ENCODE data around the gene NLRP11. TPM values are rescaled to one million over a fixed set of nuclear protein-coding genes. Genes with fewer than 3 reads are reported as not detected.

NLRP11 gene
- total RNA-seq (2014; rRNA removed; shearing (Covaris generic)) = 2.1 and 2.4 TPM in 2 replicates

- DNase-seq (ENCODE audit: low spot score) = no peak
These were observed at the start of gene NLRP11 for GRCh38 chr19:55831846-55832245. Gene NLRP11, minus strand, starts transcription at chr19:55831999. Its CDS starts 13,825 bp downstream, at chr19:55818174.

- no peak for DNase-seq (ENCODE audit: low spot score)
These were observed 45.4 kb upstream of the NLRP11 start for GRCh38 chr19:55877211-55877610.

DNA sequence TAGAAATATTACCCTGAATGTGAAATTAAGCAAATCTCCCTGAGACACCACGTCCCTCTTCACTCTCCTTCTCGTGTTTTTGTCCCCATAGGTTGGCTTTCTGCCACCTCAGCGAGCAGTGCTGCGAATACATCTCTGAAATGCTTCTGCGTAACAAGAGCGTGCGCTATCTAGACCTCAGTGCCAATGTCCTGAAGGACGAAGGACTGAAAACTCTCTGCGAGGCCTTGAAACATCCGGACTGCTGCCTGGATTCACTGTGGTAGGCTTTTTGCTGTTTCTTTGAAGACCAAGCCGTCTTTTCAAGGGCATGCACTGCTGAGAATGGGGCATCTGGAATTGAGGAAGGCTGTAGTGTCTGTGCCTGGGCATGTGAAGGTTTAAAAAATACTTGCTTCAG lies 38.9 kb upstream of the NLRP11 start:
- no peak for DNase-seq (ENCODE audit: low spot score)

- DNase-seq (ENCODE audit: low spot score) = no peak
These were observed 35.3 kb upstream of the NLRP11 start for GRCh38 chr19:55867101-55867500.

DNA sequence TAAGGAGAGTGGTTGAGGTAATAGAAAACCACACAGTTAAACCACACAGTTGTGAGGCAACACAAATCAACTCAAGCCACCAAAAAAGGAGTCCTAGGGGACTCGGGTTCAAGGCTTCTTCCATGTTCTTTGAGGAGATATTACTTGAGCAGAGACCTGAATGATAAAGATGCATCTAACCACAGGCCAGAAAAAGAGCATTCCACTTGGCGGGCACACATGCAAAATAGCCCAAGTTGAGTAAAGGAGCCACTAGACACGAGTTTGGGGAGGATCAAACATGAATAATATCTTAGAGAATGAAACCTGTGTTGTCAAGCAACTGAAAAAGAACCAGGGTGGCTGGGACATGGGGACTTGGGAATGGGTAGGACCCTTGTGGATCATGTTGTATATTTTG lies 34.7 kb upstream of the NLRP11 start:
- DNase-seq (ENCODE audit: low spot score) = no peak

- DNase-seq (ENCODE audit: low spot score) = no peak
These were observed 27.2 kb upstream of the NLRP11 start for GRCh38 chr19:55858969-55859368.

DNA sequence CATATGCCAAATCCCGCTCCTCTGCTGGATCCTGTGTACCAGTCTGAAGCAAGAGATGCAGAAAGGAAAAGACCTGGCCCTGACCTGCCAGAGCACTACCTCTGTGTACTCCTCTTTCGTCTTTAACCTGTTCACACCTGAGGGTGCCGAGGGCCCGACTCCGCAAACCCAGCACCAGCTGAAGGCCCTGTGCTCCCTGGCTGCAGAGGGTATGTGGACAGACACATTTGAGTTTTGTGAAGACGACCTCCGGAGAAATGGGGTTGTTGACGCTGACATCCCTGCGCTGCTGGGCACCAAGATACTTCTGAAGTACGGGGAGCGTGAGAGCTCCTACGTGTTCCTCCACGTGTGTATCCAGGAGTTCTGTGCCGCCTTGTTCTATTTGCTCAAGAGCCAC lies 26.6 kb upstream of the NLRP11 start:
- DNase-seq (ENCODE audit: low spot score) = no peak

DNA sequence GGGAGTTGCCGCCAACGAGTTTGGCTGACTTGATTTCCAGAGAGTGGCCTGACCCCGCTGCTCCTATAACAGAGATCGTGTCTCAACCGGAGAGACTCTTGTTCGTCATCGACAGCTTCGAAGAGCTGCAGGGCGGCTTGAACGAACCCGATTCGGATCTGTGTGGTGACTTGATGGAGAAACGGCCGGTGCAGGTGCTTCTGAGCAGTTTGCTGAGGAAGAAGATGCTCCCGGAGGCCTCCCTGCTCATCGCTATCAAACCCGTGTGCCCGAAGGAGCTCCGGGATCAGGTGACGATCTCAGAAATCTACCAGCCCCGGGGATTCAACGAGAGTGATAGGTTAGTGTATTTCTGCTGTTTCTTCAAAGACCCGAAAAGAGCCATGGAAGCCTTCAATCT lies 26.2 kb upstream of the NLRP11 start:
- no peak for DNase-seq (ENCODE audit: low spot score)

- DNase-seq (ENCODE audit: low spot score) = no peak
These were observed 25.4 kb upstream of the NLRP11 start for GRCh38 chr19:55857149-55857548.

GRCh38 chr19:55855160-55855559 lies 23.4 kb upstream of the NLRP11 start:
- DNase-seq (ENCODE audit: low spot score) = no peak

- DNase-seq (ENCODE audit: low spot score) = no peak
These were observed 7.1 kb upstream of the NLRP11 start for GRCh38 chr19:55838906-55839305.

DNA sequence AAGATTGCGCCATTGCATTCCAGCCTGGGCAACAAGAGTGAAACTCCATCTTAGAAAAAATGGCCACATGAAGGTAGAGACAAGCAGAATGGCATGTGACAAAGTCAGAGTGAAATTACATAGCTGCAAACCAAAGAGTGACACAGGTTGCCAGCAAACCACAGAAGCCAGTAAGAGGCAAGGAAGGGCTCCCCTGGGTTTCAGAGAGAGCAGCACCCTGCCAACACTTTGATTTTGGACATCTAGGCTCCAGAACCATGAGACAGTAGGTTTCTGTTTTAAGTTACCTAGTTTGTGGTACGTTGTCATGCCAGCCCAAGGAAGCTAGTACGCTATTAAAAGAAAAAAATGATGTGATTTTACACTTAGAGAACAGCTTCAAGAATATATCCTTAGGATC lies 6.5 kb upstream of the NLRP11 start:
- DNase-seq (ENCODE audit: low spot score) = no peak

- DNase-seq (ENCODE audit: low spot score) = peak; percentile 63
These were observed 4.5 kb upstream of the NLRP11 start, which contains the start of gene NLRP4 for GRCh38 chr19:55836340-55836739. Gene NLRP4, plus strand, starts transcription at chr19:55836540. Its CDS starts 15,541 bp downstream, at chr19:55852081.

GRCh38 chr19:55832676-55833075 lies 877 bp upstream of the NLRP11 start:
- DNase-seq (ENCODE audit: low spot score) = no peak

DNA sequence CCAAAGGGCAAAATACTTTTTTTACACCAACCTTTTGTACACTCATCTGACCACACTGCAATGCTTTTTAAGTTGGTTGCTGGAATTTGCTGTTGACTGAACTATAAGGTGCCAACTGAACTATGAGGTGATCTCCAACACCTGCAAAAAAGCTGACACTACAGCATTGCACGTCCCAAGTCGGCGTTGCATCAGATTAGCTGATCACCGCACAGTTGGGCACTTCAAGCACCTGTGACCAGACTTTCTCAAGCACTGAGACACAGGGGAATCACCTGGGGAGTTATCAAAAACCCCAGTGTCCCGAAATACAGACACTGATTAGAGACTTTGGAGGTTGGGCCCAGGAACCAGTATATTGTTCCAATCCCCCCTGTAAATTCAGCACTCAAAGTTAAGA lies 1.1 kb downstream of the NLRP11 start:
- DNase-seq (ENCODE audit: low spot score) = no peak

DNA sequence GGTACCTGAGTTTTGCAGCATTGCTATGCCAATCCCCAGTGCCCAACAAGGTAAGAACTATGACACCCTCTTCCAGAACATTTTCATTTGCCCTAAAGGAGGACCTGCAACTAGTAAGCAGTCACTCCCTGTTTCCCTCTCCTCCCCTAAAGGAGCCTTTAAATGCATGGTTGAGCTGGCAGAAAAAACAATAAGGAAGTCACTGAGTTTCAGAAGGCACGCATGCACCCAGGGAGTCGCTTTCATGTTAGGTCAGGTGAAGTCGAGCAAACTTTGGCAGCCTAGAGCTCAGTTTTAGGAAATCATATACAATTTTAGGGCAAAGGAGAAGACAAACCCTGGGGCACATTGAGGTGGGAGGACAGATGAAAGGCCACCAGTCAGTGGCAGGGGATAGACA lies 11.8 kb downstream of the NLRP11 start:
- no peak for DNase-seq (ENCODE audit: low spot score)

DNA sequence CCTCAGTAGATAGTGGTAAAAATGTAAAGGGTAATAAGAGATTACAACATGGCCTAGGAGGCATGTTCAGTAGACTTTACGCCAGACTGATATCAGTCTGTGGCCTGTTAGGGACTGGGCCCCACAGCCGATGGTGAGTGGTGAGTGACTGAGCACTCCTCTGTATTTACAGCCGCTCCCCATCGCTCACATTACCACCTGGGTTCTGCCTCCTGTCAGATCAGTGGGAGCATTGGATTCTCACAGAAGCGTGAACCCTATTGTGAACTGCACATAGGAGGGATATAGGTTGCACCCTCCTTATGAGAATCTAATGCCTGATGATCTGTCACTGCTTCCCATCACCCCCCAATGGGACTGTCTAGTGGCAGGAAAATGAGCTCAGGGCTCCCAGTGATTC lies 17.9 kb downstream of the NLRP11 start:
- DNase-seq (ENCODE audit: low spot score) = no peak

GRCh38 chr19:55812449-55812848 lies 19.4 kb downstream of the NLRP11 start:
- DNase-seq (ENCODE audit: low spot score) = no peak

GRCh38 chr19:55811340-55811739 lies 20.5 kb downstream of the NLRP11 start:
- no peak for DNase-seq (ENCODE audit: low spot score)

DNA sequence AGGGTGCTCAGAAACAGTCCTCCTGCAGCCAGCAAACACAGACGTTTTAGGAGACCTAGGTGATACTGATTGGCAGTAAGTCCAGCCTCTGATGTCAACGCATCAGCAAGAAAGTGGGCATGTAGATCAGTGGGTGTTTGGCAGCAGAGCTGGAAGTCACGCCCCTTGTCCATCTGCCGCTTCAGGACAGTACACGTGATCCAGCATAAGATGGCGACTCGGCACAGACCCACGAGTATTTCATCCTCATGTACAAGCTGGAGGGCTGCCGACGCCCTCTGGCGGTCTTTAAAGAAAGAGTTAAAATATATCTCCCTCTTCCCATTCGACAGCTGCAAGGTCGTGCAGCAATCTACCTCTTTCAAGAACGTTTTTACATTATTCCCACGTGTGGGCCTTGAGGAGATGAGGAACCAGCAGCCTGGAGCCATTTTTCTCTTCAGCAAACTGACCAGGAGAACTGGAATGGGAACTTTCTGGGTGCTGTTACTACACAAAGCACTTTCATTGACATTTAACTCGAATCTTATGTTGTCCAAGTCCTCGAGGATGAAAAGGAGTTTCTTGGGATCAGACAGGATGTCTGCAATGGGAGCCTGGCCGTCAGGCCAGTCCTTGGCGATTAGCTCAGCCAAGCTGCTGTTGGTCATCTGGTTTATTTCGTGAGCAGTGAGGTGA lies 22.3 kb downstream of the NLRP11 start:
- peak; percentile 97 for DNase-seq (ENCODE audit: low spot score)

DNA sequence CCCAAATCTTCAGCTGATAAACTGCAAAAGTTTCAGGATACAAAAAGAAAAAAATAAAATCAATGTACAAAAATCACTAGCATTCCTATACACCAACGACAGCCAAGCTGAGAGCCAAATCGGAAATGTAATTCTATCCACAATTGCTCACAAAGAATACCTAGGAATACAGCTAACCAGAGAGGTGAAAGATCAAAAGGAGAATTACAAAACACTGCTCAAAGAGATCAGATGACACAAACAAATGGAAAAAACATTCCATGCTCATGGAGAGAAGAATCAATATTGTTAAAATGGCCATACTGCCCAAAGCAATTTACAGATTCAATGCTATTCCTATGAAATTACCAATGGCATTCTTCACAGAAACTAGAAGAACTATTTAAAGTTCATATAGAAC lies 29.5 kb downstream of the NLRP11 start:
- DNase-seq (ENCODE audit: low spot score) = no peak

GRCh38 chr19:55801416-55801815 lies 30.4 kb downstream of the NLRP11 start:
- no peak for DNase-seq (ENCODE audit: low spot score)

GRCh38 chr19:55795021-55795420 lies 36.8 kb downstream of the NLRP11 start:
- no peak for DNase-seq (ENCODE audit: low spot score)

DNA sequence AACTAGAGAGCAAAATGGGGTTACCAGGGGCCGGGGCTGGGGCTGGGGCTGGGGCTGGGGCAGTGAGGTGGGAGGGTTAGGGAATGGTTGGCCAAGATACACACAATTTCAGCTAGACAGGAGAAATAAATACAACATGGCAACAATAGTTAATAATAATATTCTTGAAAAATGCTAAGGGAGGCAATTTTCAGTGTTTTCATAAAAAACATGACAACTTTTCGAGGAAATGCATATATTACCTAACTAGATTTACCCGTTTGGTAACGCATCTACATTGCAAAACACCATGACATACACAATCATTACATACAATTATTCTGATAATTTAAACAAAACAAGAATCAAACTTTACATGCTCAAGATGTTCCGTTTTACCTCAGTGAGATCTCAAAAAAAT lies 50.7 kb downstream of the NLRP11 start:
- no peak for DNase-seq (ENCODE audit: low spot score)

Data from H4 (cell line).